SK-N-SH treated with all-trans-retinoic acid at 6 μM for 48 hours (cell line): ENCODE data around the gene CPVL.

Experiments
- ATAC-seq: fragments of 200-7000 bp; cut with Tn5 transposase; 3 replicates; pipeline ENCODE4 v1.9.1; 2020; ENCODE audit warnings: mild to moderate bottlenecking, moderate library complexity
- ARNTL ChIP-seq: fragments of 450-650 bp; formaldehyde crosslinking; IDR thresholded peaks from 2 replicates; pipeline ENCODE4 v1.5.0; 2020; ENCODE audit warnings: low read depth, mild to moderate bottlenecking, moderate library complexity, borderline replicate concordance
- BACH2 ChIP-seq: fragments of 250-450 bp; sonication (Bioruptor Pico); IDR thresholded peaks from 2 replicates; pipeline ENCODE4 v1.9.0; 2021; ENCODE audit warnings: mild to moderate bottlenecking, borderline replicate concordance
- CSDC2 ChIP-seq: fragments of 250-450 bp; sonication (Bioruptor Pico); IDR thresholded peaks from 2 replicates; pipeline ENCODE4 v1.5.0; 2020; ENCODE audit warnings: mild to moderate bottlenecking, moderate library complexity
- CSRNP3 ChIP-seq: fragments of 250-450 bp; sonication (Bioruptor Pico); IDR thresholded peaks from 2 replicates; pipeline ENCODE4 v1.5.1; 2021; ENCODE audit warnings: mild to moderate bottlenecking, moderate library complexity
- ESRRG ChIP-seq: fragments of 250-450 bp; sonication (Bioruptor Pico); IDR thresholded peaks from 2 replicates; pipeline ENCODE4 v1.6.1; 2021; ENCODE audit warnings: mild to moderate bottlenecking
- GLIS3 ChIP-seq: fragments of 250-450 bp; sonication (Bioruptor Pico); IDR thresholded peaks from 2 replicates; pipeline ENCODE4 v1.5.0; 2020; ENCODE audit warnings: mild to moderate bottlenecking, moderate library complexity
- ISL1 ChIP-seq: fragments of 250-450 bp; sonication (Bioruptor Pico); IDR thresholded peaks from 2 replicates; pipeline ENCODE4 v2.1.2; 2022; ENCODE audit warnings: mild to moderate bottlenecking, moderate library complexity
- OSR1 ChIP-seq: fragments of 250-450 bp; sonication (Bioruptor Pico); IDR thresholded peaks from 2 replicates; pipeline ENCODE4 v1.8.0; 2022; ENCODE audit warnings: moderate library complexity, mild to moderate bottlenecking, inconsistent platforms
- PATZ1 ChIP-seq: fragments of 250-450 bp; sonication (Bioruptor Pico); IDR thresholded peaks from 2 replicates; pipeline ENCODE4 v1.8.0; 2020; ENCODE audit warnings: mild to moderate bottlenecking, moderate library complexity, borderline replicate concordance
- POU6F1 ChIP-seq: fragments of 250-450 bp; sonication (Bioruptor Pico); IDR thresholded peaks from 2 replicates; pipeline ENCODE4 v1.8.0; 2021; ENCODE audit warnings: low read depth, mild to moderate bottlenecking, moderate library complexity, borderline replicate concordance
- PPARA ChIP-seq: fragments of 250-450 bp; sonication (Bioruptor Pico); IDR thresholded peaks from 2 replicates; pipeline ENCODE4 v1.5.0; 2020; ENCODE audit warnings: mild to moderate bottlenecking, borderline replicate concordance
- RARB ChIP-seq: fragments of 250-450 bp; sonication (Bioruptor Pico); IDR thresholded peaks from 2 replicates; pipeline ENCODE4 v1.8.0; 2021; ENCODE audit warnings: mild to moderate bottlenecking, moderate library complexity
- SNAI2 ChIP-seq: fragments of 250-450 bp; sonication (Bioruptor Pico); IDR thresholded peaks from 2 replicates; pipeline ENCODE4 v1.5.0; 2020; ENCODE audit warnings: mild to moderate bottlenecking, moderate library complexity
- TCF4 ChIP-seq: fragments of 250-450 bp; sonication (Bioruptor Pico); IDR thresholded peaks from 2 replicates; pipeline ENCODE4 v1.8.0; 2021; ENCODE audit warnings: mild to moderate bottlenecking, moderate library complexity, borderline replicate concordance
- TOX ChIP-seq: fragments of 250-450 bp; sonication (Bioruptor Pico); IDR thresholded peaks from 2 replicates; pipeline ENCODE4 v1.8.0; 2021; ENCODE audit warnings: mild to moderate bottlenecking, moderate library complexity, borderline replicate concordance
- TSHZ2 ChIP-seq: fragments of 250-450 bp; sonication (Bioruptor Pico); IDR thresholded peaks from 2 replicates; pipeline ENCODE4 v1.5.0; 2020; ENCODE audit warnings: mild to moderate bottlenecking, moderate library complexity
- ZC3H10 ChIP-seq: fragments of 250-450 bp; sonication (Bioruptor Pico); IDR thresholded peaks from 2 replicates; pipeline ENCODE4 v1.5.1; 2021; ENCODE audit warnings: mild to moderate bottlenecking, moderate library complexity
- ZFP3 ChIP-seq: fragments of 250-450 bp; sonication (Bioruptor Pico); IDR thresholded peaks from 2 replicates; pipeline ENCODE4 v1.5.0; 2020; ENCODE audit warnings: mild to moderate bottlenecking, moderate library complexity
- ZFP30 ChIP-seq: fragments of 450-650 bp; formaldehyde crosslinking; IDR thresholded peaks from 2 replicates; pipeline ENCODE4 v1.5.0; 2022; ENCODE audit warnings: mild to moderate bottlenecking, moderate library complexity
- ZNF565 ChIP-seq: fragments of 450-650 bp; formaldehyde crosslinking; conservative IDR thresholded peaks from 2 replicates; pipeline ENCODE4 v1.5.0; 2020; ENCODE audit warnings: low read depth, mild to moderate bottlenecking, moderate library complexity
- ZNF70 ChIP-seq: fragments of 450-650 bp; formaldehyde crosslinking; IDR thresholded peaks from 2 replicates; pipeline ENCODE4 v1.5.0; 2020; ENCODE audit warnings: mild to moderate bottlenecking, moderate library complexity
- ZNF8 ChIP-seq: fragments of 450-650 bp; formaldehyde crosslinking; IDR thresholded peaks from 2 replicates; pipeline ENCODE4 v1.5.0; 2020; ENCODE audit warnings: mild to moderate bottlenecking, moderate library complexity

Gene CPVL

GRCh38 chr7:29043576-29043975 lies 102.8 kb downstream of the CPVL start:
- TF ChIP-seq GLIS3 (CRISPR knock-in tag) = no peak
- TF ChIP-seq, all 23 proteins: peak for 0
- no peak for ATAC-seq

GRCh38 chr7:29042824-29043231 lies 103.5 kb downstream of the CPVL start:
- no peak for TF ChIP-seq TCF4 (CRISPR knock-in tag)
- no peak for TF ChIP-seq CSDC2 (CRISPR knock-in tag)
- no peak for TF ChIP-seq ESRRG (CRISPR knock-in tag)
- TF ChIP-seq ZFP30 (CRISPR knock-in tag) = no peak
- no peak for TF ChIP-seq PPARA (CRISPR knock-in tag)
- TF ChIP-seq ISL1 (CRISPR knock-in tag) = no peak
- TF ChIP-seq RARB (CRISPR knock-in tag) = no peak
- TF ChIP-seq GLIS3 (CRISPR knock-in tag) = no peak
- no peak for TF ChIP-seq OSR1 (CRISPR knock-in tag)
- no peak for TF ChIP-seq ZC3H10 (CRISPR knock-in tag)
- TF ChIP-seq ZNF565 = no peak
- TF ChIP-seq ZNF8 (CRISPR knock-in tag) = no peak
- no peak for TF ChIP-seq ARNTL (CRISPR knock-in tag)
- ATAC-seq = no peak

GRCh38 chr7:29041991-29042390 lies 104.3 kb downstream of the CPVL start:
- TF ChIP-seq CSRNP3 = no peak
- TF ChIP-seq ARNTL (CRISPR knock-in tag) = no peak
- no peak for TF ChIP-seq OSR1 (CRISPR knock-in tag)
- TF ChIP-seq SNAI2 (CRISPR knock-in tag) = no peak
- TF ChIP-seq ESRRG (CRISPR knock-in tag) = no peak
- no peak for TF ChIP-seq RARB (CRISPR knock-in tag)
- no peak for TF ChIP-seq PATZ1
- TF ChIP-seq ZNF70 (CRISPR knock-in tag) = no peak
- TF ChIP-seq TOX (CRISPR knock-in tag) = no peak
- no peak for TF ChIP-seq TSHZ2 (CRISPR knock-in tag)
- TF ChIP-seq CSDC2 (CRISPR knock-in tag) = no peak
- TF ChIP-seq PPARA (CRISPR knock-in tag) = no peak
- no peak for TF ChIP-seq ISL1 (CRISPR knock-in tag)
- no peak for TF ChIP-seq ZNF565
- no peak for TF ChIP-seq BACH2 (CRISPR knock-in tag)
- TF ChIP-seq ZFP3 (CRISPR knock-in tag) = no peak
- no peak for TF ChIP-seq POU6F1 (CRISPR knock-in tag)
- no peak for TF ChIP-seq ZC3H10 (CRISPR knock-in tag)
- no peak for ATAC-seq

GRCh38 chr7:29040579-29040925 lies 105.8 kb downstream of the CPVL start:
- no peak for TF ChIP-seq RARB (CRISPR knock-in tag)
- TF ChIP-seq ZNF70 (CRISPR knock-in tag) = no peak
- no peak for TF ChIP-seq POU6F1 (CRISPR knock-in tag)
- no peak for TF ChIP-seq ARNTL (CRISPR knock-in tag)
- TF ChIP-seq ZFP3 (CRISPR knock-in tag) = no peak
- no peak for ATAC-seq
